ENCODE results near the gene CD19.
"Not testable (repeated sequence)": the region's sequence is repeated elsewhere in the genome, so short reads cannot be mapped to it uniquely, and the experiment has no call there.

DNA sequence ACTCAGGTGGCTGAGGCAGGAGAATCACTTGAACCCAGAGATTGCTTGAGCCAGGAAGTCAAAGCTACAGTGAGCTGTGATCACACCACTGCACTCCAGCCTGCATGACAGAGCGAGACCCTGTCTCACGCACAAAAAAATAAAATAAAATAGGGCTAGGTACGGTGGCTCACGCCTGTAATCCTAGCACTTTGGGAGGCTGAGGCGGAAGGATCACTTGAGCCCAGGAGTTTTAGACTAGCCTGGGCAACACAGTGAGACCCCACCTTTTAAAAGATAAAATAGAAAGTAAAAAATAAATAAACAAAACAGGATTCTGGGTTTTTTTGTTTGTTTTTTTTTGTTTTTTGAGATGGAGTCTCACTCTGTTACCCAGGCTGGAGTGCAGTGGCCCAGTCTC lies 41.4 kb upstream of the CD19 start:
- TF ChIP-seq, protein P1, sequence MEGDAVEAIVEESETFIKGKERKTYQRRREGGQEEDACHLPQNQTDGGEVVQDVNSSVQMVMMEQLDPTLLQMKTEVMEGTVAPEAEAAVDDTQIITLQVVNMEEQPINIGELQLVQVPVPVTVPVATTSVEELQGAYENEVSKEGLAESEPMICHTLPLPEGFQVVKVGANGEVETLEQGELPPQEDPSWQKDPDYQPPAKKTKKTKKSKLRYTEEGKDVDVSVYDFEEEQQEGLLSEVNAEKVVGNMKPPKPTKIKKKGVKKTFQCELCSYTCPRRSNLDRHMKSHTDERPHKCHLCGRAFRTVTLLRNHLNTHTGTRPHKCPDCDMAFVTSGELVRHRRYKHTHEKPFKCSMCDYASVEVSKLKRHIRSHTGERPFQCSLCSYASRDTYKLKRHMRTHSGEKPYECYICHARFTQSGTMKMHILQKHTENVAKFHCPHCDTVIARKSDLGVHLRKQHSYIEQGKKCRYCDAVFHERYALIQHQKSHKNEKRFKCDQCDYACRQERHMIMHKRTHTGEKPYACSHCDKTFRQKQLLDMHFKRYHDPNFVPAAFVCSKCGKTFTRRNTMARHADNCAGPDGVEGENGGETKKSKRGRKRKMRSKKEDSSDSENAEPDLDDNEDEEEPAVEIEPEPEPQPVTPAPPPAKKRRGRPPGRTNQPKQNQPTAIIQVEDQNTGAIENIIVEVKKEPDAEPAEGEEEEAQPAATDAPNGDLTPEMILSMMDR (IDR thresholded peaks at IDR 0.05), result not testable (repeated sequence)
- not testable (repeated sequence) for TF ChIP-seq POLR2A (IDR thresholded peaks at IDR 0.05)

Measured in adrenal gland (tissue), 5 donors.